Lower leg skin (tissue), 4 donors: ENCODE data around the gene TPK1. TPM values are rescaled to one million over a fixed set of nuclear protein-coding genes. Genes with fewer than 3 reads are reported as not detected.

Source experiments
- DNase-seq, 2 donors: peaks; one replicate each; pipeline ENCODE4 v3.0.0-alpha.2; 2019; ENCODE audit warnings: low spot score in 2 of 2
- H3K4me3 ChIP-seq: fragments of 200-600 bp; sonication (generic); 2 replicates; pipeline ENCODE4 v1.5.1; 2017; ENCODE audit warnings: mild to moderate bottlenecking, low read depth; ENCODE audit not compliant: poor library complexity, severe bottlenecking
- POLR2A ChIP-seq, 2 donors: fragments of 450-650 bp; IDR thresholded peaks; one replicate each; pipeline ENCODE4 v1.6.1; 2016 to 2017; ENCODE audit warnings: antibody characterized with exemption in 2 of 2, mild to moderate bottlenecking in 1 of 2, moderate library complexity in 1 of 2
- WGBS, 2 donors: methylation state at CpG; one replicate each; pipeline ENCODE4 v1.1.5; 2018; 5-methylcytosine and 5-hydroxymethylcytosine counted together
- intact Hi-C: fragments of 100-400 bp; cut with DNase I; formaldehyde crosslinking; loops from one replicate; pipeline ENCODE4 v1.15.0; 2023; ENCODE audit warnings: low total_unique reads
- total RNA-seq, 4 donors: library from RNA; depleted of rRNA; stranded (reverse); fragments of >200 nt; gene quantifications; one replicate each; pipeline ENCODE4 v1.1.0, GENCODE V29; 2016
- TF ChIP-seq, protein P1 (sequence below), 3 donors: fragments of 450-650 bp; IDR thresholded peaks; one replicate each; pipeline ENCODE4 v1.5.1; 2016; ENCODE audit warnings: antibody characterized with exemption in 3 of 3, mild to moderate bottlenecking in 3 of 3, moderate library complexity in 2 of 3

Gene TPK1
- total RNA-seq, 4 donors from 2014 or later, result 1.1 to 5.5 (median 3.3) TPM

DNA sequence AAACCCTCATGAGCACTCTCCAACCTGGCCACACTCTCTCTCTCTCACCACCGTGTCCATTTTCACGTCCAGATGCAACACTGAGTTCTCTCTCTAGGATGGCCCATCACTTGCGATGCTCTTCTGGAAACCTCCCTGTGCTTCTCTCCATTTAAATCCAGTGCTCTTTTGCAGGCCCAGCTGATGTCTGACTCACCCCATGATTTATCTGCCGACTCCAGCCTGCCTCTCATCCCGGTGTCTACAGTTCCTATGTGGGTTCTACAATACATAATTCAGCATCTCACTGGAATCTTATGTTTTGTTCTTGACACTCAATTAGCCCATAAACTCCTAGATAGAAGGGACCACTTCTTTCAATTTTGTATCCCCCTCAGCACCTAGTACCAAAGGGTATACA, 5.0 kb downstream of the TPK1 start:
- intact Hi-C loops, result no loop called here
- TF ChIP-seq POLR2A (IDR thresholded peaks at IDR 0.05), result no peak
- TF ChIP-seq, protein P1, sequence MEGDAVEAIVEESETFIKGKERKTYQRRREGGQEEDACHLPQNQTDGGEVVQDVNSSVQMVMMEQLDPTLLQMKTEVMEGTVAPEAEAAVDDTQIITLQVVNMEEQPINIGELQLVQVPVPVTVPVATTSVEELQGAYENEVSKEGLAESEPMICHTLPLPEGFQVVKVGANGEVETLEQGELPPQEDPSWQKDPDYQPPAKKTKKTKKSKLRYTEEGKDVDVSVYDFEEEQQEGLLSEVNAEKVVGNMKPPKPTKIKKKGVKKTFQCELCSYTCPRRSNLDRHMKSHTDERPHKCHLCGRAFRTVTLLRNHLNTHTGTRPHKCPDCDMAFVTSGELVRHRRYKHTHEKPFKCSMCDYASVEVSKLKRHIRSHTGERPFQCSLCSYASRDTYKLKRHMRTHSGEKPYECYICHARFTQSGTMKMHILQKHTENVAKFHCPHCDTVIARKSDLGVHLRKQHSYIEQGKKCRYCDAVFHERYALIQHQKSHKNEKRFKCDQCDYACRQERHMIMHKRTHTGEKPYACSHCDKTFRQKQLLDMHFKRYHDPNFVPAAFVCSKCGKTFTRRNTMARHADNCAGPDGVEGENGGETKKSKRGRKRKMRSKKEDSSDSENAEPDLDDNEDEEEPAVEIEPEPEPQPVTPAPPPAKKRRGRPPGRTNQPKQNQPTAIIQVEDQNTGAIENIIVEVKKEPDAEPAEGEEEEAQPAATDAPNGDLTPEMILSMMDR (IDR thresholded peaks at IDR 0.05), result no peak
- no peak for DNase-seq
- no peak overlapping the region for H3K4me3 ChIP-seq
- 86 to 94% methylated on average over 5 of the region's 5 CpGs for WGBS, 2 donors

DNA sequence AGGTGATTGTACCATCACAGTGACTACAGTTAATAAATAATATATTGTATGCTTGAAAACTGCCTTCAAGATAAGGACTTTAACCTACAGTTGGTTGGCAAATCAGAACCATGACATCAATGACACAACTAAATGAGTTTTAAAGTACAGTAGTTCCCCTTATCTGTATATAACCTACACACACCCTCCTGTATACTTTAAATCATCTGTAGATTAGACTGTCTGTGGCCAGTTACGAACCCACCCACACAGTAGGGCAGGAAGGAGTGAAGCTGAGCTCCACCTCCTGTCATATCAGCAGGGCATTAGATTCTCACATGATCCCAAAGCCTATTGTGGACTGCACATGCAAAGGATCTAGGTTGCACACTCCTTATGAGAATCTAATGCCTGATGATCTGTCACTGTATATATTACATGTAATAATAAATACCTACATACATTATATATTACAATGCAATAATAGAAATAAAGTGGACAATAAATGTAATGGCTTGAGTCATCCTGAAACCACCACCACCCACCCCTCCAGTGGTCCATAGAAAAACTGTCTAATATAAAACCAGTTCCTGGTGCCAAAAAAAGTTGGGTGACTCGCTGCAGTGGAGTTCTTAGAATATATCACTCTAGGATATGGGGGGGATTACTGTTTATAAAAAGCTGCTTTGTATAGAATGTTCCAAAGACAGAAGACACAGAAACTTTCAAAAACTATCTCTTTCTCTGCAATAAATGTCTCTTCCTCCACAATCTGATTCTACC, 5.6 kb downstream of the TPK1 start:
- no peak overlapping the region for H3K4me3 ChIP-seq
- TF ChIP-seq POLR2A (IDR thresholded peaks at IDR 0.05), result no peak
- TF ChIP-seq, protein P1 (IDR thresholded peaks at IDR 0.05), result no peak
- DNase-seq, result no peak
- 76 to 86% methylated on average over 2 of the region's 2 CpGs for WGBS, 2 donors
- intact Hi-C loops, result no loop called here

DNA sequence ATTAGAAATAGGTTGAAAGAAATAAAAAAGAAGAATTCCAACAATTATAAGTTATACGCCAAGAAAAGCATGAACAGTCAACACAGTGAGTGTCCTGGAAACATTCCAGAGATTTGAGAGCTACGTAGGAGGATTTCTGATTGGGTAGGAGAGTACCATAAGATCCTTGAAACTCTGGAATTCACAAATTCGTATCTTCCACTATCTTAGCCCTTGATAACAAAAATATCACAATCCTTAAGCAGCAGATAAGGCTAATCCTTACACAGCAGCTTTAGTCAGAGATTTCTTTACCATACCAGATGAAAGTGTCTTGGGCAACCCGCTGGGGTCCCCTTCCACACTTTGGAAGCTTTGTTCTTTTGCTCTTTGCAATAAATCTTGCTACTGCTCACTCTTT, 8.2 kb downstream of the TPK1 start:
- TF ChIP-seq POLR2A (IDR thresholded peaks at IDR 0.05), result no peak
- TF ChIP-seq, protein P1 (IDR thresholded peaks at IDR 0.05), result no peak
- no peak overlapping the region for H3K4me3 ChIP-seq
- DNase-seq, result no peak
- intact Hi-C loops, result no loop called here
- 51 to 66% methylated on average over 4 of the region's 4 CpGs for WGBS, 2 donors

DNA sequence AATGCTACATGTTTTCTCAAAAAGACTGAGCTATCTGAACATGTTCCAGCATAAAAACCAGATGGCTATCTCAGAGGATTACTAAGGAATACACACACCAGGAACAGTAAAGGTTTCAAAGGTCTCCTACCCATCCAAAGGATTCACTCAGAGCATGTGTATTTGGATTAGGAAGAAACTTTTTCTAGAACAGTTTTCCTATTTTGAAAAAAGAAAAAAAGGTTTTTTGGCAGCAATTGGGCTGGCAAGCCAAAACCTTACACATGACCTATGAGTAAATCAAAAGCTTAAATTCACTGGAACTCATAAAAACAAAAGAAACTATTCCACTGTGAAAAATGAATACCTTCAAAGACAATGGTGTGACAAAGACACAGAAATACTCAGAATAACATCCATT, 9.6 kb downstream of the TPK1 start:
- DNase-seq, result no peak
- intact Hi-C loops, result no loop called here
- no peak for TF ChIP-seq POLR2A (IDR thresholded peaks at IDR 0.05)
- TF ChIP-seq, protein P1 (IDR thresholded peaks at IDR 0.05), result no peak
- no peak overlapping the region for H3K4me3 ChIP-seq

DNA sequence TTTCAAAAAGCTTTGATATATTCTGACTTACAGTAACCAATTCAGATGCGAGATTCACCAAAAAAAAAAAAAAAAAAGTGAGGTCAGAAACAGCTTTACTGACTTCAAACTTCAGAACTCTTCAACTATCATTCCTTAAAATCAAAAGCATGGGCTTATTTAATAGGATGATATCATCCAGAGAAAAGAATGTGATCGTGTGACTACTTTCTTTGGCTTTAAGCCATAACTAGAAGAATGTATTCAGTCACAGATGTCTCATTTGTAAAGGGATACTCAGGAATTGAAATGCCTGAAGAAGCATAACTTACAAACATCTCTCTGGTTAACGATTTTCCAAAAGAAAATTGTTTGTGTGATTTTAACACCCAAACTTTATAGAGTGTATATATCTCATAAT, 11.5 kb downstream of the TPK1 start:
- TF ChIP-seq, protein P1 (IDR thresholded peaks at IDR 0.05), result no peak
- no peak for TF ChIP-seq POLR2A (IDR thresholded peaks at IDR 0.05)
- DNase-seq, result no peak
- no peak overlapping the region for H3K4me3 ChIP-seq
- intact Hi-C loops, result no loop called here
- WGBS, 2 donors, result 14 to 21% methylated on average over 3 of the region's 3 CpGs

DNA sequence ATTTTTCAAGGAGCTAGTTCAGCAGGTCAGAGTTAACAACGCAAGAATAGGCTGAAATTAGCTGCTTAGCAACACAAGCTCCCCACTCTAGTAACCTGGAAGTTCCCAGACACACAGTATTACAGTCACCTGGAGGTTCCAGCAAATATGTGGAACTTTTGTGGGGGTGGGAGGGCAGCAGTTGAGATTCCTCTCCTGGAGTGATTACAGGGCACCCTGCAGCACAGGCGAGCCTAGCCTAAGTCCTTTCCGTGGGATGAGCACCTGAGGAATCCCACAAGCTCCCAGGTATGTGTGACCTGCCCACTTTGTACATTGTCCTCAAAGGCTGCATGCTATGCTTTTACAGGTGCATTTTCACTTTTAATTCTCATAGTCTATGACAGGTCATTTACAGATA, 13.6 kb downstream of the TPK1 start:
- TF ChIP-seq POLR2A (IDR thresholded peaks at IDR 0.05), result no peak
- TF ChIP-seq, protein P1 (IDR thresholded peaks at IDR 0.05), result no peak
- H3K4me3 ChIP-seq, result no peak overlapping the region
- 77 to 84% methylated on average over 3 of the region's 3 CpGs for WGBS, 2 donors
- intact Hi-C loops, result no loop called here
- no peak for DNase-seq
